ENCODE measurements around the gene GOLGA3.

- TF ChIP-seq ZBTB49 (CRISPR knock-in tag; IDR thresholded peaks at IDR 0.05; ENCODE audit: borderline replicate concordance) (no peak), POLR2A (conservative IDR thresholded peaks at IDR 0.05) (no peak), YBX1 (IDR thresholded peaks at IDR 0.05) (no peak), NR1H2 (CRISPR knock-in tag; IDR thresholded peaks at IDR 0.05) (no peak), USF1 (CRISPR knock-in tag; IDR thresholded peaks at IDR 0.05) (no peak)
Measured at GRCh38 chr12:132736913-132737312, 91.8 kb downstream of the GOLGA3 start.
